AG09319 (cell line): Measurements from ENCODE around the gene NOD1.

ENCODE experiments used
- DNase-seq: peaks from one replicate; pipeline ENCODE4 v3.0.0-alpha.2; 2010; ENCODE audit warnings: low read depth; ENCODE audit errors: extremely low read depth
- TF ChIP-seq, protein P1 (sequence below): IDR thresholded peaks from 2 replicates; pipeline ENCODE4 v1.5.1; 2011; ENCODE audit warnings: low read depth, mild to moderate bottlenecking, inconsistent platforms, low read length, moderate library complexity

NOD1 gene

DNA sequence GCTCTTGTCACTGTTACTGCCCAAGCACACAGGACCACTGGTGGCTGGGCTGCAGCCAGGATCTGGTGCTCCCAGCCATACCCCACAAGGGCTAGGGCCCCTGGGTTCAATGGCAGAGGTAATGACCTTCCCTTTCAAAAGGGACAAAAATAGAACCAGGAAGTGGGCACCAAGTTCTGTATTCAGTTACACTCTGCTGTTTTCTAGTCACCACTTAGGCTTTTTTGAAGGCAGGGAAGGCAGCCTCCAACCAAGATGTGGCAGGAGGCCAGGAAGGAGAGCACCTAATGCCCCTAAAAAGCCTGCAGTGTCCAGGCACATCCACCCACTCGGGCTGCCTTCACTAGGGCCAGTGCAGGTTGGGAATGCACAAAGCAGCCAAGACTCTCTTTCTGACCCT is 47.8 kb downstream of the NOD1 start:
- DNase-seq: no peak
- TF ChIP-seq, protein P1, sequence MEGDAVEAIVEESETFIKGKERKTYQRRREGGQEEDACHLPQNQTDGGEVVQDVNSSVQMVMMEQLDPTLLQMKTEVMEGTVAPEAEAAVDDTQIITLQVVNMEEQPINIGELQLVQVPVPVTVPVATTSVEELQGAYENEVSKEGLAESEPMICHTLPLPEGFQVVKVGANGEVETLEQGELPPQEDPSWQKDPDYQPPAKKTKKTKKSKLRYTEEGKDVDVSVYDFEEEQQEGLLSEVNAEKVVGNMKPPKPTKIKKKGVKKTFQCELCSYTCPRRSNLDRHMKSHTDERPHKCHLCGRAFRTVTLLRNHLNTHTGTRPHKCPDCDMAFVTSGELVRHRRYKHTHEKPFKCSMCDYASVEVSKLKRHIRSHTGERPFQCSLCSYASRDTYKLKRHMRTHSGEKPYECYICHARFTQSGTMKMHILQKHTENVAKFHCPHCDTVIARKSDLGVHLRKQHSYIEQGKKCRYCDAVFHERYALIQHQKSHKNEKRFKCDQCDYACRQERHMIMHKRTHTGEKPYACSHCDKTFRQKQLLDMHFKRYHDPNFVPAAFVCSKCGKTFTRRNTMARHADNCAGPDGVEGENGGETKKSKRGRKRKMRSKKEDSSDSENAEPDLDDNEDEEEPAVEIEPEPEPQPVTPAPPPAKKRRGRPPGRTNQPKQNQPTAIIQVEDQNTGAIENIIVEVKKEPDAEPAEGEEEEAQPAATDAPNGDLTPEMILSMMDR: no peak

DNA sequence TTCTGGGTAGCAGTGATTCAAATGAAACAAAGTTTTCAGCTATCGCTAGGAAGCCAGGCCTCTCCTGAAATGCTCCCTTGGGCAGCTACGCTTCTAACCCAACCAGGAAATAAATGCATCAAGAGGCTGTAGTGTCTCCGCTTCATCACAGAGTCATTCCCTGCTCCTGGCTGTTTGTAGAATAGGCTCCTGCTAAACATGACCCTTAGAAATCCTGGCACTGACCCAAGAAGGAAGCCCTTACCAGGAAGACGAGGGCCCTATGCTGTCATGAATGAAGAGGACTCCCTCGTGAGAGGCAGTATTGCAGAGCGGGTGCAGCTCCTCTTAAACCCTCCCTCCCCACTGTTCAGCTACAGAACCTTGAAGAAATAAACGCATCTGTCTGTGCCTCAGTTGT is 48.3 kb downstream of the NOD1 start:
- DNase-seq: no peak
- TF ChIP-seq, protein P1: no peak

DNA sequence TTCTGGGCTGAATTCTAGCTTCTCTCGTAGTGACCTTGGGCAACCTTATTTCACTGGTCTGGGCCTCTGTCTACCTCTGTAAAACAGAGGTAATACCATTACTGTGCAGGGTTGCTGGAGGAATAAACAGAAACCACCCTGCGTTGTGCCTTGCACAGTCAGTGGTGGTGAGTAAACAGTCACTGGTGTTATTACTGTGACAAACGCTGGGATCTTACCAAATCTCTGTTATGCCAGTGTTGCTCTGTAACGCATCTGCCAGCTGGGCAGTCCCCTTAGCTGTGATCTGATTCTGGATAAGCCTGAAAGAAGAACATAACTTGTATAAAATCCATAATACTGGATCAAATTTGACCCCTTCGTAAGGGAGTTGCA is 49.4 kb downstream of the NOD1 start:
- DNase-seq: no peak
- TF ChIP-seq, protein P1: no peak

DNA sequence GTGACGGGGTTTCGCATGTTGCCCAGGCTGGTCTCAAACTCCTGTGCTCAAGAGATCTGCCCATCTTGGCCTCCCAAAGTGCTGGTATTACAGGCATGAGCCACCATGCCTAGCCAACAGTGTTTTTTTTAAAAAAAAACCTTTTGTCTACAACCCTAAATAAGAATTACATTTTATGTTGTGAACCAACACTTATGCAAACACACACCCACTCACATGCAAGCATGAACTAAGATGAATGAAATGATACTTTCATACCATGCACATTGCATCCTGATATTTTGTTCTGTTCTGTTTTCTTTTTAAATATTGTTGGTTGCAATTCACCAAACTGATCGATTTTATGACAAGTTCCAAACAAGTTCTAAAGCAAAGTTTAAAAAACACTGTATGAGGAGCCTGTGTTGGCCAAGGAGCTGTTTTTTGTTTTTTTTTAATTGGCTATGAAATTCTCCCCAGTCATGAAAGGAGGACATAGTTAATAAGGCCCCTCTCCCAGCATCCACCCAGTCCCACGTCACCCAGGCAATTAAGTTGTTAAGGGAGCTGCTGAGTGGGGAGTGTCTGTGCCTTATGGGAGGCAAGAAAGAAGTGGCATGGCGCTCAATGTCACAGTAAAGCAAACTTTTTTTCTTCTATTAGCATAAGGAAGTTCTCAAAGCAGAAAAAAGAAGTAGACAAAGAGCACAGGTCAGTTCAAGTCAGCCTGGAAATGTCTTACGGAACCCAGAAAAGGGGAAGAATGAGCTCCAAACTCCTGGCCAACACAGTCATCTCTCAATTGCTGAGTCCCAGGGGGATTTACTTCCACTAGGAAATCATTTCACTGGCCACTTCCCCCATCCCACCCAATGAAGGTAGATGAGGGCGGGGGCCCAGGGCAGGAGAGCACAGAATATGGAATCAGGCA is 50.1 kb downstream of the NOD1 start:
- no peak for DNase-seq
- TF ChIP-seq, protein P1: no peak

DNA sequence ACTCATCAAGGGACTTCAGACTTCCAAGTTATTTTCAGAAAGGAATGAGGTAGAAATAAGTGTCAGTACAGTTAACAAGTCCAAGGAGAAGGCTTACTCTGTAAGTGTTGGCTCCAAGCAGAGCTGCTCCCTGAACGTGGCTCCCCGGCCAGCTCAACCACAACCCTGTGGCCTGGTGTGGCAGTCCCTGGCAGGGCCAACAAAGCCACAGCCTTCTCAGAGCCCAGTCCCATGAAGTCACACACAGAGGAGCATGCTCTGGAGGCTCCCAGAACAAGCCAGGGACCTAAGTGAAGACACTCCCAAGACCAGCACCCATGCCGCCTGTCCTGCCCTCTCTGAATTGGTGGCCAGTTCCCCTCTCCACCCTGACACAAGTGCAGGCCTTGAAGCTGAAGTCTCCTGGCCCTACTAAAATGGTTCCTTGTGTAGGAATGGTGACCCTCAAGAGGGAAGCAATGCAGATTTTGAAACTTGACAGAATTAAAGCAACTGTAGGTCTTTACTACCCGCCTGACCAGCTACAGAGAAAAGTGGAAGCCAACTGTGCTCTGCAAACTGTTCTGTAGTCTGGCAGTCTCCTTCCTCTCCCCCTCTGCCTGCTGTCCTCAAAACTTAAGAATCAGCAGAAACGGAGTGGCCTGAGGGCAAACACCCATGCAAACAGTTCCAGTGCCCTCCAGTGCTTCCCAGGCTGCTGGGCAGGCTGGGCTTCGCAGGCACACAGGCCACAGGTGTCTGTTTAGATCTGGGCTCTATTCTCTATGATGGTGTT is 51.1 kb downstream of the NOD1 start:
- DNase-seq: no peak
- TF ChIP-seq, protein P1: no peak

DNA sequence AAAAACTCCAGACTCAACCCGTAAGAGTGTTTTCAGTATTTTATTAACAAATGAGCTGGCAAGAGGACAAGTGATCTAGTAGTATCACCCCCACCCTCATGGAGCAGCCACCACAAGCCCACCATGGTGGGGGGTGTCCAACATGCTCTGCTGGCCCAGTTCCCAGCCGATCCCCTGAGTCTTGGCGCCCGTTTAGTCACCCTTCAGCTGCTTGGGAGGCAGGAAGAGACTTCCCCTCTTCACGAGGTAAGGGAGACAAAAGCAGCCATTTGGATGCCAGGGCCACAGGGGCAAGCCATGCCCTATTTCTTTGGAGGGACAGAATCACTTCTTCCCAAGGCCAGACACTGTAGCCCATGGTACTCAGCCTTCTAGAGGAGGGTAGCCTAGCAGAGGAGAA is 54.1 kb downstream of the NOD1 start:
- TF ChIP-seq, protein P1: no peak
- no peak for DNase-seq

DNA sequence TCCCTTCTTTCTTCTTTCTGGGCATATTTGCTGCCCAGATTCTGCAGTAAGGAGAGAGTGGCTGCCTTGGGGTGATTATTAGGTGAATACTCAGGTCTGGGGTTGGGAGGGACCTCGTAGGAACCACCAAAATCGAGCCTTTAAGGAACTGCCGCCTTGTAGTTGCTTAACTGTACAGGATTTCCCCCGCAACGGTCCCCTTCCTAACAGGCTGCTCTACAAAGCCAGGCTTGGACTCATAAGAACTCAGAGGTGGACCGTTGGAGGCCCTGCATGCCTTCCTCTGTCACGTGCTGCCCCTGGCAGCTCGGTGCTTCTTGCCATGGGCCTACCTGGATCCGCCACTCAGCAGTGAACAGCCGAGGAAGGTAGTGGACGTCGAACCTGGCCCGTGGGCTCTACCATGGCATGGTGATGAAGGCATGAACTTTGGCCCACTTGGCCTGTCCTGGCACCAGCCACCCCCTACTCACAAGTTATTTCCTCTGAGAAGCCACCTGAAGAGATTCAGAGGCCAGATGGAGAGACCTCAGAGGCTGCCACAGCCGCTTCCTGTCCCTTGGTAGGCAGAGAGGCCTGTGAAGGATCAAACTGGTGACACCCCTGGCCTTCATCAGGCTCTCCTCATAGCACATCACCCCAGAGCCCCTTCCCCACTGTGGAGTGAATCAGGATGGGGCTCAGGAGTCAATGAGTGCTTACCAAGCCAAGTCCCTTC is 54.6 kb downstream of the NOD1 start:
- DNase-seq: no peak
- TF ChIP-seq, protein P1: no peak
